ENCODE data around the gene MACROD2. TPM values are rescaled to one million over a fixed set of nuclear protein-coding genes. Genes with fewer than 3 reads are reported as not detected.

The MACROD2 gene
- total RNA-seq, 3 donors from 2014 or later = 3.2 to 7.6 (median 6.4) TPM

GRCh38 chr20:15232243-15232642 is 1236.9 kb downstream of the MACROD2 start:
- no peaks in the 10 kb centered on the region for H3K4me1 ChIP-seq (ENCODE audit: low read depth)
- ATAC-seq = no peak

GRCh38 chr20:15235471-15236198 is 1240.3 kb downstream of the MACROD2 start:
- Histone ChIP-seq H3K4me3 (no peak overlapping the region), H3K9me3 (no peaks in the 10 kb centered on the region), H3K36me3 (ENCODE audit: low read depth) (no peaks in the 10 kb centered on the region), H3K4me1 (ENCODE audit: low read depth) (no peaks in the 10 kb centered on the region)
- intact Hi-C loops (cut with DNase I, micrococcal nuclease) = no loop called here
- no peak for TF ChIP-seq CTCF (IDR thresholded peaks at IDR 0.05)
- no peak for ATAC-seq
- no peak for DNase-seq

More at GRCh38 chr20:15232243-15232642, 1236.9 kb downstream of the MACROD2 start:
- TF ChIP-seq CTCF (IDR thresholded peaks at IDR 0.05) = no peak
- intact Hi-C loops (cut with DNase I, micrococcal nuclease) = no loop called here
- DNase-seq = no peak
- no peaks in the 10 kb centered on the region for H3K36me3 ChIP-seq (ENCODE audit: low read depth)
- no peak overlapping the region for H3K4me3 ChIP-seq
- H3K9me3 ChIP-seq = no peaks in the 10 kb centered on the region

GRCh38 chr20:15236812-15237211 is 1241.5 kb downstream of the MACROD2 start:
- ATAC-seq = peak; percentile 83
- intact Hi-C loops (cut with DNase I, micrococcal nuclease) = no loop called here
- DNase-seq = peak in 2 of 3 donors; percentile 28 to 53

GRCh38 chr20:15239542-15240206 is 1244.4 kb downstream of the MACROD2 start:
- DNase-seq (no peak), ATAC-seq (no peak)
- H3K4me1 ChIP-seq (ENCODE audit: low read depth) = no peaks in the 10 kb centered on the region
- TF ChIP-seq CTCF (IDR thresholded peaks at IDR 0.05) = no peak
- no peaks in the 10 kb centered on the region for H3K36me3 ChIP-seq (ENCODE audit: low read depth)
- intact Hi-C loops (cut with DNase I, micrococcal nuclease) = no loop called here
- H3K4me3 ChIP-seq = no peak overlapping the region
- H3K9me3 ChIP-seq = no peaks in the 10 kb centered on the region

More at GRCh38 chr20:15236812-15237211, 1241.5 kb downstream of the MACROD2 start:
- no peaks in the 10 kb centered on the region for H3K36me3 ChIP-seq (ENCODE audit: low read depth)
- H3K4me1 ChIP-seq (ENCODE audit: low read depth) = no peaks in the 10 kb centered on the region
- TF ChIP-seq CTCF (IDR thresholded peaks at IDR 0.05) = peak; percentile 12
- no peak overlapping the region for H3K4me3 ChIP-seq
- H3K9me3 ChIP-seq = no peaks in the 10 kb centered on the region

- Histone ChIP-seq H3K36me3 (ENCODE audit: low read depth) (no peaks in the 10 kb centered on the region), H3K4me3 (no peak overlapping the region), H3K9me3 (no peaks in the 10 kb centered on the region), H3K4me1 (ENCODE audit: low read depth) (no peaks in the 10 kb centered on the region)
- intact Hi-C loops (cut with DNase I, micrococcal nuclease) = no loop called here
- DNase-seq (no peak), ATAC-seq (no peak)
- TF ChIP-seq CTCF (IDR thresholded peaks at IDR 0.05) = no peak
Observed at GRCh38 chr20:15240801-15241200, 1245.5 kb downstream of the MACROD2 start.
